Astrocyte (in vitro differentiated cells and primary cell): ENCODE results near the gene IFI27L1. TPM values are rescaled to one million over a fixed set of nuclear protein-coding genes. Genes with fewer than 3 reads are reported as not detected.

Source experiments
- DNase-seq: peaks from one replicate; pipeline ENCODE4 v3.0.0-alpha.2; 2010; ENCODE audit warnings: low read depth
- FAIRE-seq: peaks from 2 replicates; lab custom pipeline; 2011; peaks lifted over from hg19 to GRCh38; lab: Jason Lieb, UNC
- H2AFZ ChIP-seq: 2 replicates; pipeline ENCODE4 v1.6.0; 2012; ENCODE audit warnings: low read depth, low read length, inconsistent platforms
- H3K27ac ChIP-seq: 2 replicates; pipeline ENCODE4 v1.5.1; 2011; ENCODE audit warnings: low read depth, low read length, inconsistent platforms
- H3K27me3 ChIP-seq: 2 replicates; pipeline ENCODE4 v1.6.0; 2011; ENCODE audit warnings: low read length, inconsistent platforms; ENCODE audit not compliant: insufficient read depth
- H3K36me3 ChIP-seq: 2 replicates; pipeline ENCODE4 v1.5.1; 2011; ENCODE audit warnings: low read length, inconsistent platforms; ENCODE audit not compliant: insufficient read depth
- H3K4me1 ChIP-seq: 2 replicates; pipeline ENCODE4 v1.5.1; 2011; ENCODE audit warnings: low read length, inconsistent platforms; ENCODE audit not compliant: insufficient read depth
- H3K4me2 ChIP-seq: 2 replicates; pipeline ENCODE4 v1.6.0; 2012; ENCODE audit warnings: low read length, inconsistent platforms
- H3K4me3 ChIP-seq: 2 replicates; pipeline ENCODE4 v1.5.1; 2011; ENCODE audit warnings: low read depth, mild to moderate bottlenecking, low read length, inconsistent platforms; ENCODE audit not compliant: insufficient read depth
- H3K79me2 ChIP-seq: 2 replicates; pipeline ENCODE4 v1.6.0; 2012; ENCODE audit warnings: mild to moderate bottlenecking, low read length, inconsistent platforms; ENCODE audit not compliant: insufficient read depth
- H3K9ac ChIP-seq: 2 replicates; pipeline ENCODE4 v1.6.0; 2012; ENCODE audit warnings: mild to moderate bottlenecking, low read length, inconsistent platforms
- H3K9me3 ChIP-seq: 2 replicates; pipeline ENCODE4 v1.5.1; 2012; ENCODE audit warnings: low read depth, mild to moderate bottlenecking, low read length, inconsistent platforms; ENCODE audit not compliant: insufficient read depth
- H4K20me1 ChIP-seq: 2 replicates; pipeline ENCODE4 v1.6.0; 2012; ENCODE audit warnings: low read length, inconsistent platforms; ENCODE audit not compliant: insufficient read depth
- H3K27ac Mint-ChIP-seq: one replicate; pipeline ENCODE4 v1.8.0; 2021; ENCODE audit warnings: mild to moderate bottlenecking, mixed read lengths; ENCODE audit not compliant: unreplicated experiment
- H3K27me3 Mint-ChIP-seq: one replicate; pipeline ENCODE4 v1.8.0; 2021; ENCODE audit warnings: low read depth, mixed read lengths; ENCODE audit not compliant: unreplicated experiment
- H3K36me3 Mint-ChIP-seq: one replicate; pipeline ENCODE4 v1.8.0; 2021; ENCODE audit warnings: low read depth, mixed read lengths; ENCODE audit not compliant: unreplicated experiment
- H3K4me1 Mint-ChIP-seq: one replicate; pipeline ENCODE4 v1.8.0; 2021; ENCODE audit warnings: low read depth, mixed read lengths; ENCODE audit not compliant: unreplicated experiment
- H3K4me3 Mint-ChIP-seq: one replicate; pipeline ENCODE4 v1.8.0; 2021; ENCODE audit warnings: mild to moderate bottlenecking, moderate library complexity, mixed read lengths; ENCODE audit not compliant: unreplicated experiment
- H3K9me3 Mint-ChIP-seq: one replicate; pipeline ENCODE4 v1.8.0; 2021; ENCODE audit warnings: mild to moderate bottlenecking, mixed read lengths; ENCODE audit not compliant: unreplicated experiment
- CTCF ChIP-seq: IDR thresholded peaks from 2 replicates; pipeline ENCODE4 v1.5.1; 2011; ENCODE audit warnings: low read depth, mild to moderate bottlenecking, inconsistent platforms, low read length, moderate library complexity; ENCODE audit not compliant: insufficient read depth
- EZH2 ChIP-seq: IDR thresholded peaks from 2 replicates; pipeline ENCODE4 v1.6.1; 2012; ENCODE audit warnings: mild to moderate bottlenecking, low read length, inconsistent platforms; ENCODE audit not compliant: insufficient read depth
- total RNA-seq: library from RNA; stranded (reverse); gene quantifications from 2 replicates; pipeline ENCODE4 v1.2.1, GENCODE V29; 2021

Gene IFI27L1
- total RNA-seq, 1 donor from 2014 or later, result 28.4 TPM

GRCh38 chr14:94122438-94122837 is 41.3 kb downstream of the IFI27L1 start:
- H3K9me3 Mint-ChIP-seq, result peaks cover 27% of the 10 kb centered on the region
- no peaks in the 10 kb centered on the region for H3K9me3 ChIP-seq
- peaks cover 12% of the 10 kb centered on the region for H3K27me3 Mint-ChIP-seq
- H3K36me3 ChIP-seq, result peaks cover under 1% of the 10 kb centered on the region
- no peak overlapping the region for H3K4me2 ChIP-seq
- H3K79me2 ChIP-seq, result no peaks in the 10 kb centered on the region
- peaks cover 1% of the 10 kb centered on the region for H3K4me1 Mint-ChIP-seq
- no peaks in the 10 kb centered on the region for H4K20me1 ChIP-seq
- H3K27ac Mint-ChIP-seq, result no peak overlapping the region
- H3K27me3 ChIP-seq, result no peaks in the 10 kb centered on the region
- H2AFZ ChIP-seq, result no peak overlapping the region
- peaks cover 7% of the 10 kb centered on the region for H3K36me3 Mint-ChIP-seq
- TF ChIP-seq EZH2 (no peak), CTCF (no peak)
- H3K4me1 ChIP-seq, result peaks cover 15% of the 10 kb centered on the region
- no peak for FAIRE-seq
- H3K9ac ChIP-seq, result no peak overlapping the region
- H3K27ac ChIP-seq, result no peak overlapping the region
- no peak overlapping the region for H3K4me3 ChIP-seq
- no peak for DNase-seq
- no peak overlapping the region for H3K4me3 Mint-ChIP-seq

GRCh38 chr14:94123296-94123695 is 42.2 kb downstream of the IFI27L1 start:
- DNase-seq, result no peak
- peaks cover 3% of the 10 kb centered on the region for H3K36me3 ChIP-seq
- no peak overlapping the region for H3K4me3 Mint-ChIP-seq
- no peak for TF ChIP-seq EZH2
- TF ChIP-seq CTCF, result no peak
- H3K27me3 ChIP-seq, result no peaks in the 10 kb centered on the region
- H2AFZ ChIP-seq, result no peak overlapping the region
- H3K27ac ChIP-seq, result no peak overlapping the region
- peaks cover 1% of the 10 kb centered on the region for H3K4me1 Mint-ChIP-seq
- peaks cover 27% of the 10 kb centered on the region for H3K9me3 Mint-ChIP-seq
- H4K20me1 ChIP-seq, result no peaks in the 10 kb centered on the region
- peaks cover 15% of the 10 kb centered on the region for H3K4me1 ChIP-seq
- no peak overlapping the region for H3K4me2 ChIP-seq
- peaks cover 9% of the 10 kb centered on the region for H3K27me3 Mint-ChIP-seq
- no peak for FAIRE-seq
- H3K79me2 ChIP-seq, result no peaks in the 10 kb centered on the region
- no peak overlapping the region for H3K9ac ChIP-seq
- no peak overlapping the region for H3K27ac Mint-ChIP-seq
- H3K36me3 Mint-ChIP-seq, result peaks cover 7% of the 10 kb centered on the region
- H3K9me3 ChIP-seq, result no peaks in the 10 kb centered on the region
- H3K4me3 ChIP-seq, result no peak overlapping the region

- TF ChIP-seq EZH2 (no peak), CTCF (no peak)
- no peaks in the 10 kb centered on the region for H3K27me3 ChIP-seq
- Mint-ChIP-seq H3K36me3 (peaks cover 7% of the 10 kb centered on the region), H3K9me3 (peaks cover 27% of the 10 kb centered on the region), H3K27me3 (peaks cover 9% of the 10 kb centered on the region), H3K4me3 (no peak overlapping the region), H3K4me1 (peaks cover 5% of the 10 kb centered on the region), H3K27ac (no peak overlapping the region)
- H3K9me3 ChIP-seq, result no peaks in the 10 kb centered on the region
- no peaks in the 10 kb centered on the region for H4K20me1 ChIP-seq
- H3K9ac ChIP-seq, result no peak overlapping the region
- no peak overlapping the region for H3K4me2 ChIP-seq
- H3K4me1 ChIP-seq, result peaks cover 19% of the 10 kb centered on the region
- no peaks in the 10 kb centered on the region for H3K79me2 ChIP-seq
- H3K27ac ChIP-seq, result no peak overlapping the region
- FAIRE-seq (no peak), DNase-seq (no peak)
- H2AFZ ChIP-seq, result no peak overlapping the region
- H3K36me3 ChIP-seq, result peaks cover 3% of the 10 kb centered on the region
- no peak overlapping the region for H3K4me3 ChIP-seq
Measured at GRCh38 chr14:94123868-94124267, 42.8 kb downstream of the IFI27L1 start.
